Measurements from ENCODE around the gene SEC23A.
"Not testable (repeated sequence)": the region's sequence is repeated elsewhere in the genome, so short reads cannot be mapped to it uniquely, and the experiment has no call there.

The SEC23A gene

DNA sequence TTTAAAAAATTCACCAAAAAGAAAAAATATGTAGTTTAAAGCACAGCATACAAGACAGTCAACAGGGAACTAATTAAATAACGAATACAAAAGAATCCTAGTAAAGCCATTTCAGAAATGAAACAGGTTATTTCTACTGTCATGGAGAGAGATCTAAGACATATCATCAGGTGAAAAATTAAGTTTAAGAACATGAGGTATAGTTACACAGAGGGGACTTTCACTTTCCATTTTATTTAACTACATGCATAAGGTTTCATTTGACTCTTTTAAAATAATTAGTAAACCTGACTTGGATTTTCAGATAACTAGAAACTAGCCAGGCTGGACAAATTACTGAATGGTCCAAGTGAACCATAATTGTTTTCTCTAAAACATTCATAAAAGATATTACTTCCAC lies 11.3 kb downstream of the SEC23A start:
- no peak for DNase-seq (ENCODE audit: low spot score)

DNA sequence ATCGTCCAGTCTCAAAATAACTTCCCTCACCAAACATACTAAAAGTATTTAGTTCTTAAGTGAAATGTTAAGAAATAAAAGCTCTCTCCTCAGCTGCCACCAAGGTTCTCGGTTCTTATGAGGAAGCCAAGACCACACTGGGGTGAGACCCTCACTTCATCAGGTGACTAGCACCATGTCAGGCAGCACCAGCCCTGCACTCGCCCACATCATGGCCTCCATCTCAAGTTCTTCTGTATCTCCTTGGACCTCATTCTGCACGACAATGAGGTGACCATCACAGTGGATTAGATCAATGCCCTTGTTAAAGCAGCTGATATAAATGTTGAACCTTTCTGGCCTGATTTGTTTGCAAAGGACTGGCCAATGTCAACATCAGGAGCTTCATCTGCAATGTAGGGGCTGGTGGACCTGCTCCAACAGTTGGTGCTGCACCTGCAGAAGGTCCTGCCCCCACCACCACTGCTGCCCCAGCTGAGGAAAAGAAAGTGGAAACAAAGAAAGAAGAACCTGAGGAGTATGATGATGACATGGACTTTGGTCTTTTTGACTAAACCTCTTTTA lies 12.4 kb downstream of the SEC23A start:
- no peak for DNase-seq (ENCODE audit: low spot score)

DNA sequence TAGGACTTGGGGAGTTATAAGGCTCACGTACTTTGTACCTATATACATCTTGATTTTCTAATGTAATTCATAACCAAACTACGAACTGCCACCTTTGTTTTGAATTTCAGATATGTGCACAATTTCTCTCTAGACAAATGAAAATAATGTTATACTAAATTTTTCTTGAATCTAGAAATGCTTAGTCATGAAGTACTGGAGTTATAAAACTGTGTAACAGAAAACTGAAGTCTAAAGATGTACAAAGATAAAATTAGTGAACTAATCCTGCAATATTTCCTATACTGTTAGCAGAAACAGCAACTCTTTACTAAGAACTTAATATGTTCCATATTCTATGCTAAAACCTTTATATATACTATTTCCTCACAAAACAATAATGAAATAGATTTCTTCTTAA lies 15.5 kb downstream of the SEC23A start:
- DNase-seq (ENCODE audit: low spot score), result no peak

DNA sequence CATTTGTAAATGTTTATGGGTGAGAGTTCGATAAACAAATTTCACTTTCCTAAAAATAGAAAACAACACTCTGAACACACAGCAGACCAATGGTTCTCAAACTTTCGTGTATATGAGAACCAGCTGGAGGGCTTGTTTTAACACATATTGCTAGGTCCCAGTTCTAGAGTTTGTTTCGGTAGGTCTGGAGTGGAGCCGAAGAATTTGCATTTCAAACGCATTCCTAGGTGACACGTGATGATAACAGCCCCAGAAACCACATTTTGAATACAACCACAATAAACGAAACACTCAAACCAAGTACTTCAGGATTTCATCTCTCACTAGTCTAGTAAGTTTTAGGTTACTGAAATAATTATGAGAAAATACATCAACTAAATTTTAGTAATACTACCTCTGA lies 17.1 kb downstream of the SEC23A start:
- DNase-seq (ENCODE audit: low spot score), result no peak

DNA sequence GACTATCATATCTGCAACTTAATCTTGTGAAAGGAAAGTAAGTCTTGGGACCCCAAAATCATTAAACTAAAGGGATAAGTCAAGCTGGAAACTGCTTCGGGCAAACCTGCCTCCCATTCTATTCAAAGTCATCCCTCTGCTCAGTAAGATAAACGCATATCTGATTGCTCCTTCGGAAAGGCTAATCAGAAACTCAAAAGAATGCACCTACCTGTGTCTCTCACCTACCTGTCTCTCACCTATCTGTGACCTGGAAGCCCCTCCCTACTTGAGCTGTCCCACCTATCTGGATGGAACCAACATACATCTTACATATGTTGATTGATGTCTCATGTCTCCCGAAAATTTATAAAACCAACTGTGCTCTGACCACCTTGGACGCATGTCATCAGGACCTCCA lies 19.9 kb downstream of the SEC23A start:
- DNase-seq (ENCODE audit: low spot score), result no peak

DNA sequence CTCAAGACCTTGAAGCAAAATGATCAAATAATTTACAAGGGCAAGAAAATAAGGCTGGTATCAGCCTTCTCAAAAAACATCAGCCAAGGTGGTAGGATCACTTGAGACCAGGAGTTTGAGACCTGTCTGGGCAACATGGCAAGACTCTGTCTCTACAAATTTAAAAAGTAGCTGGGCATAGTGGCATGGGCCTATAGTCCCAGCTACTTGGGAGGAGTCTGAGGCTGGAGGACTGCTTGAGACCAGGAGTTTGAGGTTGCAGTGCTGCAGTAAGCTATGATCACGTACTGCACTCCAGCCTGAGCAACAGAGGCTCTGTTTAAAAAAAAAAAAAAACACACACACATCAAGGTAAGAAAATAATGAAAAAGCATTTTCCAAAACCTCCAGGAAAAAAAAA lies 22.1 kb downstream of the SEC23A start:
- no peak for DNase-seq (ENCODE audit: low spot score)

DNA sequence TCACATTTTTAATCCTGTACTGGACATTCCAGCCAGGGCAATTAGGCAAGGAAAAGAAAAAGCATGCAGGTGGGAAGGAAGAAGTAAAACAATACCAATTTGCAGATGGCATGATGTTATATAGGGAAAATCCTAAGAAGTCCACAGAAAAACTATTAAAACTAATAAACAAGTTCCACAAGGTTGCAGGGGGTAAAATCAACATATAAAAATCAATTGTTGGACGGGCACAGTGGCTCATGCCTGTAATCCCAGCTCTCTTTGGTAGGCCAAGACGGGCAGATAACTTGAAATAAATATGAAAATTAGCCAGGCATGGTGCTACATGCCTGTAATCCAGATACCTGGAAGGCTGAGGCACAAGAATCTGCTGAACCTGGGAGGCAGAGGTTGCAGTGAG lies 31.9 kb downstream of the SEC23A start:
- DNase-seq (ENCODE audit: low spot score), result no peak

DNA sequence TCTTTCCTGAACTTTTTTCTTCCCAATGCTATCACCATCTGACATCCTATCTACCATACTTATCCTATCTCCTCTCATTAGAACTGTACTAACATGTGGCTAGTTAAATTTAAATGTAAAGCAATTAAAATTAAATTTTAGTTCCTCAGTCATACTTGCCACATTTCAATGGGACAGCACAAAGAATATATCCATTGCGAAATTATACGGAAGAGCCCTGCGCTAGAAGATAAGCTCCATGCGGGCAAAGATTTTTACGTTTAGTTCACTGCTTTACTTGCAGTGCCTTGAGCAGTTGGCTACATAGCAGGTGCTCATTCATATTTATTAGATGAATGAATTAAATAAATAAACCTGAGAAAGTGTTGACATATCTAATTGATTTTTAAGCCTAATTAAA lies 33.1 kb downstream of the SEC23A start:
- DNase-seq (ENCODE audit: low spot score), result no peak

DNA sequence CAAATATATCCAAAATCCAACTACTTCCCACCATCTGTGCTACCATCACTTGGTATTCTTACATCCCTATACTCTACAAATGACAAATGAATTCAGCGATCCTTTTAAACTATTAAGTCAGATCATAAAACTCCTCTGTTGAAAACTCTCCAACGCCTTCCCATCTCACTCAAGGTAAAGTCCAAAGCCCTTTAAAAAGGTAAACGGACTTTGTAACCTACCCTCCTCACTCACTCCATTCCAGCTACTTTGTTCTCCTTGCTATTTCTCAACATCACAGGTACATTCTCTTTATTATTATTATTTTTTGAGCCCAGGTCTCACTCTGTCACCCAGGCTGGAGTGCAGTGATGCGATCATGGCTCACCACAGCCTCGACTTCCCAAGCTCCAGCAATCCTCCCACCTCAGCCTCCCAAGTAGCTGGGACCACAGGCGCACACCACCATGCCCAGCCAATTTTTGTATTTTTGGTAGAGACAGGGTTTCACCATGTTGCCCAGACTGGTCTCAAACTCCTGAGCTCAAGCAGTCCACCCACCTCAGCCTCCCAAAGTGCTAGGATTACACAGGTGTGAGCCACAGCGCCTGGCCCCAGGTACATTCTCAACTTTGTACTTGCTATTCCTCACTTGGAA lies 33.7 kb downstream of the SEC23A start:
- not testable (repeated sequence) for DNase-seq (ENCODE audit: low spot score)

DNA sequence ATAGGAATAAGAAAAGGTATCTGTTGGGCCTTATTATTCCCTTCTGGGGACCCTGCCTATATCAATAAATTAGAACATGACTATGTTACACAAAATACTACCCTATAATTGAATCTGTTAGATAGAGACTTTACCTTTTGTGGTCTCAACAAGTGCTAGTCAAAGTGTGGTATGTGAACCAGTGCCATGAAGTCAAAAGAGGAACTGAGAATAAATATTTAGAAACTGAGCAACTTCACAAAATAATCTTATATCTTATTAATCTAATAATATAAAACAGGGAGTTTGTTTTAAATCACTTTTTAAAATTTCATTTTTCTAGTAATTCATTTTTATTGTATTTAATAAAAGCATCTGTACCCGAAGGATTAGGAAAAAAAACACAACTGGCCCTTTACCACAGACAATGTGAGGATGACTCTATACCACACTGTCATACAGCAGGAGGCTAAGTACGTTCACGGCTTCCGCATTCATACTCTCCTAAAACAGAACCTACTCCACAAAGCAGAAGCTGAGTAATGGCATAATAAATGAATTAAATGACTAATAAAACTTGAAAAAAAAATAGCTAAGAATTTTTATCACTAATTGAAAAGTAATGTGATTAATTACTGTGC lies 42.1 kb downstream of the SEC23A start:
- no peak for DNase-seq (ENCODE audit: low spot score)

DNA sequence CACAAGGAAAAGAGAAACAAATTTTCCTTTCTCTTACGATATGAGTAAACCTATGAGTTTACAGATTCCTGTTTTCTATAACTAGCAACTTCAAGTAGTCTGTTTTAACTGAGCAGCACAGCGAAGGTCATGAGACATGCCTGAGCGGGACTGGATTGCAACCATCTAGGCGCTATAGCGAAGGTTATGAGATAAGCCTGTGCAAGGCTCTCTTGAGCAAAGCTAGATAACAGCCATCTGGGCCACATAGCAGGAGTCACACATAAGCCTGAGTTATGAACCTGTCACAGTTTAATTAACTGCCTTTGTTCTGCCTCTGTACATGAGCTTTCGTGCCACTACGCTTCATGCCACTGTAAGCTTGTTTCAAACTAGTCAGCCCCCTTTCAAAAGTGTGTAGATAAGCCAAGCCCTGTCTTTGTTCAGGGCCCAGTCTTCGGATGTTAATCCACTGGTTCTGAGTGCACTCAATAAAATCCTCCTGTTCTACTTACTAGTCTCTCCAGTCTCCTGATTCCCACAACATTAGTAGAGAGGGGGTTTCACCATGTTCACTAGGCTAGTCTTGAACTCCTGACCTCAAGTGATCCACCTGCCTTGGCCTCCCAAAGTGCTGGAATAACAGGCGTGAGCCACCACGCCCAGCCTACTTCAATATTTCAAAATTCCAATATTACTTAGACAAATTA lies 47.1 kb downstream of the SEC23A start:
- DNase-seq (ENCODE audit: low spot score), result no peak

DNA sequence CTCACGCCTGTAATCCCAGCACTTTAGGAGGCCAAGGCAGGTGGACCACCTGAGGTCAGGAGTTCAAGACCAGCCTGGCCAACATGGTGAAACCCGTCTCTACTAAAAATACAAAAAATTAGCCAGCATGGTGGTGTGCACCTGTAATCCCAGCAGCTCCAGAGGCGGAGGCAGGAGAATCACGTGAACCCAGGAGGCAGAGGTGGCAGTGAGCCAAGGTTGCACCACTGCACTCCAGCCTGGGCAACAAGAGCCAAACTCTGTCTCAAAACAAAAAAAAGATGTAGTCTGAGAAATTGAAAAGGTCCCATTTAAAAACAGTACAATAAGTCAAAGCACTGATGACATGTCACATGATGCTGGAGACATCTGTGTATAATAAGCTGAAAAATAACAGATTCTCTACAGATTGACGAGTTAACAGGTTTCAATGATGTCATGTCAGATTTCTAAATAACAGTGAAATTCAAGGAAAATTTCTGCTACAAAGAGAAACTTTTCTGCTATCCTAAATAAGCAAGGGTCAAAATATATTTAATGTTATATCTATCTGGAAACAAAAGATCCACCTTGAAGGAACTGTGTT lies 50.1 kb downstream of the SEC23A start:
- DNase-seq (ENCODE audit: low spot score), result not testable (repeated sequence)

DNA sequence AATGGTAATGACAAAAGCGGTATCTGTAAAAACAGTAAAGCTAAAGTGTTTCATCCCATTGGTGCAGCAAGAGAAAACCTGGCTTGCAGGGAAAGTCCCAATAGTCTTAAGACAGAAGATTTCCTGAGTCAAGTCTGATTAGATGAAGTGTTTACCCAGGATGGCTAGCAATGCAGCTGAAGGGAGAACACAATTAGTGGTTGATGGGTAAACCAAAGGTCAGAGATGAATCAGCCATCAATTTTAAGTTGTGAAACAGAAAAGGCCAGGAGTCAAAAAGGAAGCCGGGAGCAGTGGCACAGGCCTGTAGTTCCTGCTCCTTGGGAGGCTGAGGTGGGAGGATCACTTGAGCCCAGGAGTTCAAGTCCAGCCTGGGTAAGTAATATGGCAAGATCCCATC lies 52.6 kb downstream of the SEC23A start:
- peak; percentile 8 for DNase-seq (ENCODE audit: low spot score)

DNA sequence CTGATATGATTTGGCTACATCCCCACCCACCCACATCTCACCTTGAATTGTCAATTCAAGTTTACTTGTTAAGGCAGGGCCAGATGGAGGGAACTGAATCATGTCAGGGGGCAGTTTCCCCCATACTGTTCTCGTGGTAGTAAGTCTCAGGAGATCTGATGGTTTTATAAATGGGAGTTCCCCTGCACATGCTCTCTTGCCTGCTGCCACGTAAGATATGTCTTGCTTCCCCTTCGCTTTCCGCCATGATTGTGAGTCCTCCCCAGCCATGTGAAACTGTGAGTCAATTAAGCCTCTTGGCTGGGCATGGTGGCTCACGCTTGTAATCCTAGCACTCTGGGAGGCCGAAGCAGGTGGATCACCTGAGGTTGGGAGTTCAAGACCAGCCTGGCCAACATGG lies 57.1 kb downstream of the SEC23A start:
- not testable (repeated sequence) for DNase-seq (ENCODE audit: low spot score)

DNA sequence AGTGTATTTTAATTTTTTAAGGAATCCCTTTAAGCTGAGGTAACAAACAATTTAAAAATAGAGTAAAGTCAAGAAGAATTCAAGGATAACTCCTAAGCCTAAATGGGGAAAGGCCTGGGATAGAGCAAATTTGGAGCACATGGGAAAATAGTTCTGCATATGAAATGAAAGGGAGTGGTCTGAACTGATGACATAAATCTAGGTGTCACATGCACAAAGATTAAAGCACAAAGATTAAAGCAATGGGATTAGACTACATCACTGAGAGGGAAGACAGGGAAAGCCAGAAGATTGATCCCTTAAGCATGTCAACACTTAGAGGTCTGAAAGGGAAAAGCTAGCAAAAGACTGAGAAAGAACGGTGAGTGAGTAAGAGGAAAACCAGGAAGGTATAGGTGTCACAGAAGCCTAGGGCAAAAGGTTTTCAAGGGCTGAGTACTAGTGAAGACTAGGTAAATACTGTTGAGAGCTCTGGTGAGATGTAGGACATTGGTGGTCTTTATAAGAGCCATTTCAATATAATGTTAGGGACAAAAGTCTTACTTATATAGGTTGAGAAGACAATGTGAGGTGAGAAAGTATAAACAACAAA lies 59.6 kb downstream of the SEC23A start:
- DNase-seq (ENCODE audit: low spot score), result no peak

DNA sequence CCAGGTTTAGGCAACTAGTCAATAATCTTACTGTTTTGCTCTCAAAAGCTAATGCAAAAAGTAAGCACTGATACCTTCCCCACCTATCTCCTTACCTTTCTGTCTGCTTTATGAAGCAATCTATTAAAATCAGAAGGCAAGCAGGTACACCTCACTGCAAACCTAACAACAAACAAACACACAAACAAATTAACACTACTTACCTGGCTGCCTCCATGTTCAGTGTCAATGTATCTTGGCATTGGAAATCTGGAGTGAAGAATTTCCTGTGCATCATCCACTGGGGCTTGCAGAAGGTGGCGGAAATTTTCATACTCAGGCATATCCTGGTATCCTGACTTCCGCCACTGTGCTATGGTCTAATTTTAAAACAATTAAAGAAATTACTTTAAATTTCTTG lies 62.5 kb downstream of the SEC23A start:
- DNase-seq (ENCODE audit: low spot score), result no peak

DNA sequence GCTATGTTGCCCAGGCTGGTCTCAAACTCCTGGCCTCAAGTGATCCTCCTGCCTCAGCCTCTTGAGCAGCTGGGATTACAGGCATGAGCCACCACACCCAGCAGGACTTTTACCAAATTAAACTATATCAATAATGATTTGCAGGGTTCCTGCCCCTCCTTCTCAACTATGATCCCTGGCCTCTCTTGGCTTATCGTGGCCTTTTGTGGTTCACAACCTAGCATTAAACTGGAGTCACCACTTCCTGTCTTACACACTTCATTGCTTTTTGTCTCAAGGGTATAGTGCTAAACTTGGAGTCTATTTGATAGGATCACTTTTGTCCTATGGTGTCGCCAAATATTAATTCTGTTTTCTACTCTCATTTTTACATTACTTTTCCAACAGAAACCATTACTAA lies 64.5 kb downstream of the SEC23A start:
- DNase-seq (ENCODE audit: low spot score), result no peak

DNA sequence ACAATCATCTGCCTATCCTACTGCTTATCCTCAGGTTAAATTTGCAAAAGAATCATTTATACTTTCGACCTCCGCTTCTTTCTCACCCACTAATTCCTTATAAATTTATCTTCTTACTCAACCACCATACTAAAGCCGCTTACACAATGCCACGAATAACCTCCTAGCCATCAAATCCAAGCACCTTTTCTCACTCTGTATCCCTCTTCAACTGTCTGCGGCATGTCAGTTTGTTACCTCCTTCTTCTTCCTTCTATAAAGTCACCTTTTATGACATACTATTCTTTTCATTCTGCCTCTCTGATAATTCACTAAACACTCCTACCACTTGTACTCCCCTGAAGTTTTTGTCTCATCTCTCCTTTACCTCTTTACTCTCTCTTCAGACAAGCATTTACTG lies 66.3 kb downstream of the SEC23A start:
- DNase-seq (ENCODE audit: low spot score), result no peak

DNA sequence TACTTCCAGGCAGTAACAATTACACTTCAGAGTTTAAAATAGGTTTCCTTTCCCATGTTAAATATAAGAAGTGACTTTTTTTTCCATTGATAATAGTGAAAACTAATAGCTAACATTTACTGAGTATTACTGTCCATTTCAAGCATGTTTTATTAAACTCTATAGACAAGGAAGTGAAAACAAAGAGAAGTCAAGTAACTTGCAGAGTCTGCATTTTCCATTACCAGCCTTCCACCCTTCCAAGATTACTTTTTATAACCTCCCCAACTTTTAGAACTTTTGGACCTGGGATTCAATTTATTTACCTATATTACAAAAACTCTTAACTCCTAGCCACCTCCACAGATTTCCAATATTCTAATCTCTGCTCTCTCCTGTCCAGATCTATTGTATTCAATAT lies 67.7 kb downstream of the SEC23A start:
- DNase-seq (ENCODE audit: low spot score), result no peak

DNA sequence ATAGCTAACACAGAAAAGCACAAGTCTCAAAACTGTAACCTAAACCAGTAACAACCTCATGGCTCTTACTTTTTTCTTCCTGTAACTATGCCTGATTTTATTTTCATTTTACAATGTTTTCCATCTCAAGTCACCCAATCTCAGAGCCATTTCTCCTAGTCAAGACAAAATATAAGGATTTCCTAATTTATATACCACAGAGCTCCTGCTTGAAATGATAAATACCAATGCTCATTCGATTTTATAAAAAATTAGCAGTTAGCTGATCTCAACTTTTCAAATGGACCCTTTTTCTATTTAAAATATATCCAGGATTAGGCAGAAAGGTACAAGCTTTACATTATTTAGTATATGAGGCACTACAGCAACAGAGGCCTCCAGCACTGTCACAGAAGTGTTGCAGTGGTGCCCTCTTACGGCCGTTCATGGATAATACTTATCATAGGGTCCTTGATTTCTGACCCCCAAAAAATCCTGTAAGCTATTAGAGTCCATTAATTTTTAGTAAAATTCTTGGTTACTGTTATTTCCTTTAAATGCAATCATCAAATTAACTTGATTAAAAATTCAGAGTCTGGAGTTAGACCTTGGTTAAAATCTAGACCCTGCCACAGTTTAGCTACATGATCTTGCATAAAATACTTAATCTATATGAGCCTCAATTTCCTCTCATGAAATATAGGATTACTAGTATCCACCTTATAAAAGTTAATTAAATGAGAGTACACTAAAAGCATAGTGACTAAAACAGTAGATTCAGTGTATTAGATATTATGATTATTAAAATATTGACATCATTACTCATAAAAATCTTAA lies 68.3 kb downstream of the SEC23A start:
- no peak for DNase-seq (ENCODE audit: low spot score)

DNA sequence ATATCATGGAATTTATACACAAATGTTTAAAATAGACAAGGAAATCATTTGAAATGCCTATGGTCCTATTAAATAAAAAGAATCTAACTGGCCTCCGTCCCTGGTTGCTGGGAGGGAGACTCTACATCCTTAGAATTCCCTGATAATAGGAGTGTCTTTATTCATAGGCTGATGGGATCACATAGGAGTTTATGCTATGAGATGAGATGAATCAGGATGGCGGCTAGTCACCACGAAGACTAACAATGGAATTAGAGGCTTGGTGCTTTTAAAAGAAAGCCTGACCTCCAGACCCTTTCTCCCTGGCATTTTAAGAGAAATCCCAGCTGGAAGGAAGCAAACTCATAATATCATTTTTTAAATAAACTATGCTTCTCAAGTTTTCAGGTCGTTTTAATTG lies 69.7 kb downstream of the SEC23A start:
- DNase-seq (ENCODE audit: low spot score), result no peak

DNA sequence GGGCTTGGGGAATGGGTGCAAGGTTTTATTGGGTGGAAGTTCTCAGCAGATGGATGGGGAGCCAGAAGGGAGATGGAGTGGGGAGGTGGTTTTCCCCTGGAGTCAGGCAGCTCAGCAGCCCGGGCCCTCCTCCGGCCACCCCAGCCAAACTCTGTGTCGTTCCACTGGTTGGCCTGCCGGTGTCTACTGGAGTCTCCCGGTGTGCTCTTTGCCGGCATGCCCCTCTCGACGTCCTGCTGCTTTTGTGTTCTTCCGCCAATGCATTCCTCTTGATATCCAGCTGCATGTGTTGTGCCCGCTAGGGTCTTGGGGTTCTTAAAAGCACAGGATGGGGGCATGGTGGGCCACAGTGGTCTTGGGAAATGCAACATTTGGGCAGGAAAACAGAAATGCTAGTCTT lies 72.8 kb downstream of the SEC23A start:
- DNase-seq (ENCODE audit: low spot score), result no peak

Data from activated CD4-positive, alpha-beta T cell treated with anti-CD3 and anti-CD28 coated beads, Interleukin-2, Interleukin-4, amounts not matched to agents 100 ng/mL and 50 ng/mL, durations not matched to agents 16 hours and 8 hours (primary cell).